ENCODE measurements around the gene CFAP47. TPM values are rescaled to one million over a fixed set of nuclear protein-coding genes. Genes with fewer than 3 reads are reported as not detected.

Gene CFAP47
- total RNA-seq, 1 experiment from 2014 or later = 0.05 TPM

GRCh38 chrX:36344301-36344700 lies 424.8 kb downstream of the CFAP47 start:
- Histone ChIP-seq H3K9me3 (ENCODE audit: control insufficient read depth, insufficient read depth, low read depth, low read length) (no peaks in the 10 kb centered on the region), H3K4me1 (ENCODE audit: control insufficient read depth, insufficient read depth, low read length) (no peaks in the 10 kb centered on the region), H3K4me3 (ENCODE audit: low read depth in 2 of 2, low read length in 2 of 2) (no peak overlapping the region), H3K27ac (ENCODE audit: low read length) (no peak overlapping the region), H3K27me3 (ENCODE audit: control insufficient read depth, insufficient read depth, low read length) (no peaks in the 10 kb centered on the region), H3K36me3 (ENCODE audit: control insufficient read depth, insufficient read depth, low read length) (no peaks in the 10 kb centered on the region)
- DNase-seq (ENCODE audit: low read depth, low spot score) (no peak), ATAC-seq (no peak)
- ChIA-PET POLR2A (no interaction called here), CTCF (no interaction called here)
- no TSS peak for BruUV-seq (replicated peaks)
- TF ChIP-seq SIN3A (IDR thresholded peaks at IDR 0.05; ENCODE audit: borderline replicate concordance, insufficient read depth, low read depth, low read length) (no peak), REST (IDR thresholded peaks at IDR 0.05; ENCODE audit: insufficient read depth in 1 of 2, low read depth in 2 of 2, low read length in 1 of 2) (no peak), POLR2AphosphoS5 (IDR thresholded peaks at IDR 0.05; ENCODE audit: low read depth, low read length) (no peak), CTCF (IDR thresholded peaks at IDR 0.05) (no peak), TCF7L2 (IDR thresholded peaks at IDR 0.05; ENCODE audit: low read depth, low read length) (no peak)
- in situ Hi-C loops (cut with HindIII; ENCODE audit: low pct_unique_long_range_greater_than_20kb, low sequenced_read_pairs) (no loop called here), intact Hi-C loops (cut with micrococcal nuclease; ENCODE audit: unreplicated experiment) (no loop called here)

- ChIA-PET CTCF (no interaction called here), POLR2A (no interaction called here)
- Histone ChIP-seq H3K9me3 (ENCODE audit: control insufficient read depth, insufficient read depth, low read depth, low read length) (no peaks in the 10 kb centered on the region), H3K4me3 (ENCODE audit: low read depth in 2 of 2, low read length in 2 of 2) (no peak overlapping the region), H3K36me3 (ENCODE audit: control insufficient read depth, insufficient read depth, low read length) (no peaks in the 10 kb centered on the region), H3K27me3 (ENCODE audit: control insufficient read depth, insufficient read depth, low read length) (no peaks in the 10 kb centered on the region), H3K4me1 (ENCODE audit: control insufficient read depth, insufficient read depth, low read length) (no peaks in the 10 kb centered on the region), H3K27ac (ENCODE audit: low read length) (no peak overlapping the region)
- TF ChIP-seq SIN3A (IDR thresholded peaks at IDR 0.05; ENCODE audit: borderline replicate concordance, insufficient read depth, low read depth, low read length) = no peak
- TF ChIP-seq TCF7L2 (IDR thresholded peaks at IDR 0.05; ENCODE audit: low read depth, low read length) = no peak
- no peak for TF ChIP-seq CTCF (IDR thresholded peaks at IDR 0.05)
- TF ChIP-seq REST (IDR thresholded peaks at IDR 0.05; ENCODE audit: insufficient read depth in 1 of 2, low read depth in 2 of 2, low read length in 1 of 2) = no peak
- no peak for TF ChIP-seq POLR2AphosphoS5 (IDR thresholded peaks at IDR 0.05; ENCODE audit: low read depth, low read length)
- BruUV-seq (replicated peaks) = no TSS peak
- DNase-seq (ENCODE audit: low read depth, low spot score) = no peak
- in situ Hi-C loops (cut with HindIII; ENCODE audit: low pct_unique_long_range_greater_than_20kb, low sequenced_read_pairs) (no loop called here), intact Hi-C loops (cut with micrococcal nuclease; ENCODE audit: unreplicated experiment) (no loop called here)
- no peak for ATAC-seq
Observed at GRCh38 chrX:36348509-36348908, 429.0 kb downstream of the CFAP47 start.

All from Panc1 (cell line).